Ishikawa (cell line): ENCODE results near the gene CAMK1D.

Experiments used
- CEBPB ChIP-seq: IDR thresholded peaks from 2 replicates; pipeline ENCODE4 v1.6.1; 2012
- CREB1 ChIP-seq: IDR thresholded peaks from 2 replicates; pipeline ENCODE4 v1.6.1; 2012; ENCODE audit warnings: low read depth
- EGR1 ChIP-seq: IDR thresholded peaks from 2 replicates; pipeline ENCODE4 v1.6.1; 2012
- EP300 ChIP-seq: IDR thresholded peaks from 2 replicates; pipeline ENCODE4 v1.6.1; 2012; ENCODE audit warnings: borderline replicate concordance
- FOXM1 ChIP-seq: IDR thresholded peaks from 2 replicates; pipeline ENCODE4 v1.6.1; 2012; ENCODE audit warnings: low read depth, borderline replicate concordance
- NFIC ChIP-seq: IDR thresholded peaks from 2 replicates; pipeline ENCODE4 v1.6.1; 2012
- RAD21 ChIP-seq: IDR thresholded peaks from 2 replicates; pipeline ENCODE4 v1.6.1; 2012; ENCODE audit warnings: low read depth
- TAF1 ChIP-seq: IDR thresholded peaks from 2 replicates; pipeline ENCODE4 v1.6.1; 2012; ENCODE audit warnings: low read depth, mild to moderate bottlenecking
- TCF12 ChIP-seq: IDR thresholded peaks from 2 replicates; pipeline ENCODE4 v1.6.1; 2012; ENCODE audit warnings: low read depth
- TEAD4 ChIP-seq: IDR thresholded peaks from 2 replicates; pipeline ENCODE4 v1.6.1; 2012
- YY1 ChIP-seq: IDR thresholded peaks from 2 replicates; pipeline ENCODE4 v1.6.1; 2012; ENCODE audit warnings: low read depth
- ZBTB7A ChIP-seq: IDR thresholded peaks from 2 replicates; pipeline ENCODE4 v1.6.1; 2012; ENCODE audit warnings: low read depth
- TF ChIP-seq, protein P1 (sequence below): IDR thresholded peaks from 2 replicates; pipeline ENCODE4 v1.6.1; 2012
- TF ChIP-seq, protein P2 (sequence below): IDR thresholded peaks from 2 replicates; pipeline ENCODE4 v1.6.1; 2012
- TF ChIP-seq, protein P3 (sequence below): IDR thresholded peaks from 2 replicates; pipeline ENCODE4 v1.6.1; 2012; ENCODE audit warnings: low read depth, mild to moderate bottlenecking

Gene CAMK1D

GRCh38 chr10:12835709-12836108, 486.4 kb downstream of the CAMK1D start:
- TF ChIP-seq NFIC (no peak), FOXM1 (no peak), ZBTB7A (no peak), EP300 (no peak), RAD21 (no peak), CEBPB (no peak), TEAD4 (no peak), CREB1 (no peak), TCF12 (no peak), TAF1 (no peak), YY1 (no peak), EGR1 (no peak; the same call in 1 of the 2 replicates)
- TF ChIP-seq, protein P1, sequence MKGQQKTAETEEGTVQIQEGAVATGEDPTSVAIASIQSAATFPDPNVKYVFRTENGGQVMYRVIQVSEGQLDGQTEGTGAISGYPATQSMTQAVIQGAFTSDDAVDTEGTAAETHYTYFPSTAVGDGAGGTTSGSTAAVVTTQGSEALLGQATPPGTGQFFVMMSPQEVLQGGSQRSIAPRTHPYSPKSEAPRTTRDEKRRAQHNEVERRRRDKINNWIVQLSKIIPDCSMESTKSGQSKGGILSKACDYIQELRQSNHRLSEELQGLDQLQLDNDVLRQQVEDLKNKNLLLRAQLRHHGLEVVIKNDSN, result no peak
- TF ChIP-seq, protein P2, sequence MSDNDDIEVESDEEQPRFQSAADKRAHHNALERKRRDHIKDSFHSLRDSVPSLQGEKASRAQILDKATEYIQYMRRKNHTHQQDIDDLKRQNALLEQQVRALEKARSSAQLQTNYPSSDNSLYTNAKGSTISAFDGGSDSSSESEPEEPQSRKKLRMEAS, result no peak
- TF ChIP-seq, protein P3, sequence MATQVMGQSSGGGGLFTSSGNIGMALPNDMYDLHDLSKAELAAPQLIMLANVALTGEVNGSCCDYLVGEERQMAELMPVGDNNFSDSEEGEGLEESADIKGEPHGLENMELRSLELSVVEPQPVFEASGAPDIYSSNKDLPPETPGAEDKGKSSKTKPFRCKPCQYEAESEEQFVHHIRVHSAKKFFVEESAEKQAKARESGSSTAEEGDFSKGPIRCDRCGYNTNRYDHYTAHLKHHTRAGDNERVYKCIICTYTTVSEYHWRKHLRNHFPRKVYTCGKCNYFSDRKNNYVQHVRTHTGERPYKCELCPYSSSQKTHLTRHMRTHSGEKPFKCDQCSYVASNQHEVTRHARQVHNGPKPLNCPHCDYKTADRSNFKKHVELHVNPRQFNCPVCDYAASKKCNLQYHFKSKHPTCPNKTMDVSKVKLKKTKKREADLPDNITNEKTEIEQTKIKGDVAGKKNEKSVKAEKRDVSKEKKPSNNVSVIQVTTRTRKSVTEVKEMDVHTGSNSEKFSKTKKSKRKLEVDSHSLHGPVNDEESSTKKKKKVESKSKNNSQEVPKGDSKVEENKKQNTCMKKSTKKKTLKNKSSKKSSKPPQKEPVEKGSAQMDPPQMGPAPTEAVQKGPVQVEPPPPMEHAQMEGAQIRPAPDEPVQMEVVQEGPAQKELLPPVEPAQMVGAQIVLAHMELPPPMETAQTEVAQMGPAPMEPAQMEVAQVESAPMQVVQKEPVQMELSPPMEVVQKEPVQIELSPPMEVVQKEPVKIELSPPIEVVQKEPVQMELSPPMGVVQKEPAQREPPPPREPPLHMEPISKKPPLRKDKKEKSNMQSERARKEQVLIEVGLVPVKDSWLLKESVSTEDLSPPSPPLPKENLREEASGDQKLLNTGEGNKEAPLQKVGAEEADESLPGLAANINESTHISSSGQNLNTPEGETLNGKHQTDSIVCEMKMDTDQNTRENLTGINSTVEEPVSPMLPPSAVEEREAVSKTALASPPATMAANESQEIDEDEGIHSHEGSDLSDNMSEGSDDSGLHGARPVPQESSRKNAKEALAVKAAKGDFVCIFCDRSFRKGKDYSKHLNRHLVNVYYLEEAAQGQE, result no peak

- TF ChIP-seq EGR1 (no peak), YY1 (no peak), FOXM1 (no peak), TEAD4 (no peak)
Observed at GRCh38 chr10:12838366-12838765, 489.0 kb downstream of the CAMK1D start.

DNA sequence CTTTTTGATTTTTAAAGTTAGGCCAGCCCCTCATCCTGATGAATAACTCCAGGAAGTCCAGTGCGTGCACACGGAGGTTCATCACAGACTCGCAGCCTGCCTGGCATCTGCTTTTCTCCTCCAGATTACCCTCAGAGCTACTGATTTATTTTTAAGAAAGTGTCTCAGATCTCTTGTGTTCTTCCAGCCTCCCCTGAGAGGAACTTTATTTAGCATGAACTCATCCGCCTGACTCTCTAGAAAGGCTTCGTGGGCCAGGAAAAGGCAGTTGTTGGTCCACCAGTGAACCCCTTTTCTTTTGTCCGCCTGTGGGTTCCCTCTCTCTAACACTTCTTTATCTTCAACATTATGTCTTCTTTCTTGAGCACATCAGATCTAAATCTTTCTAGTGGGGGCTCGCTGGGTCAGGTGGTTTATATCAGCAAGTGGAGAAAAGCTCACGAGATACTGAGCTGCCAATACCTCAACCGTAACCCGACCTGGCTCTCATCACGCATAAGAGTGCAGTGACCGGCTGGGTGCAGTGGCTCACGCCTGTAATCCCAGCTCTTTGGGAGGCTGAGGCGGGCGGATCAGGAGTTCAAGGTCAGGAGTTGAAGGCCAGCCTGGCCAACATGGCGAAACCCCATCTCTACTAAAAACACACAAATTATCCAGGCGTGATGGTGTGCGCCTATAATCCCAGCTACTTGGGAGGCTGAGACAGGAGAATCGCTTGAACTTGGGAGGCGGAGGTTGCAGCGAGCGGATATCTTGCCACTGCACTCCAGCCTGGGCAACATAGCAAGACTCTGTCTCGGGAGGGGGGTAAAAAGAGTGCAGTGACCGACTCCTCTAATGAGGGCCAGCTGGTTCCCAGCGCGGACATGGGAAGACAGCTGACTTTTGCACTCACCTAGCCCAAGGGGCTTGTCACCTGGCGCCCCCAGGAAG, 489.9 kb downstream of the CAMK1D start:
- TF ChIP-seq EP300 (no peak), CEBPB (no peak), YY1 (no peak), FOXM1 (no peak), RAD21 (no peak), NFIC (no peak), TCF12 (no peak), CREB1 (no peak), ZBTB7A (no peak), TAF1 (no peak), EGR1 (no peak), TEAD4 (no peak)
- TF ChIP-seq, protein P1, result no peak
- TF ChIP-seq, protein P2, result no peak
- TF ChIP-seq, protein P3, result no peak

- TF ChIP-seq EP300, result no peak
- TF ChIP-seq CEBPB, result no peak
- no peak for TF ChIP-seq NFIC
- no peak for TF ChIP-seq TAF1
- no peak for TF ChIP-seq YY1
- no peak for TF ChIP-seq TCF12
- TF ChIP-seq, protein P3, result no peak
Observed at GRCh38 chr10:12839941-12840611, 490.7 kb downstream of the CAMK1D start.
